Osteoblast (primary cell): ENCODE measurements around the gene MAN2A2. TPM values are rescaled to one million over a fixed set of nuclear protein-coding genes. Genes with fewer than 3 reads are reported as not detected.

Experiments used
- DNase-seq: peaks from one replicate; pipeline ENCODE4 v3.0.0; 2011; ENCODE audit warnings: low spot score, mixed read lengths; ENCODE audit not compliant: insufficient read length; ENCODE audit errors: missing footprints
- H2AFZ ChIP-seq: 2 replicates; pipeline ENCODE4 v1.6.0; 2011; ENCODE audit warnings: mild to moderate bottlenecking, low read length
- H3K27ac ChIP-seq: 2 replicates; pipeline ENCODE4 v1.5.1; 2011; ENCODE audit warnings: mild to moderate bottlenecking, low read depth, low read length, moderate library complexity
- H3K27me3 ChIP-seq: 2 replicates; pipeline ENCODE4 v1.6.0; 2012; ENCODE audit warnings: mild to moderate bottlenecking, control low read depth, inconsistent platforms, low read length, moderate library complexity; ENCODE audit not compliant: insufficient read depth
- H3K36me3 ChIP-seq: 2 replicates; pipeline ENCODE4 v1.5.1; 2011; ENCODE audit warnings: mild to moderate bottlenecking, low read length, control low read depth, moderate library complexity; ENCODE audit not compliant: insufficient read depth
- H3K4me1 ChIP-seq: 2 replicates; pipeline ENCODE4 v1.5.1; 2011; ENCODE audit warnings: mild to moderate bottlenecking, low read length, control low read depth, moderate library complexity; ENCODE audit not compliant: insufficient read depth
- H3K4me2 ChIP-seq: 2 replicates; pipeline ENCODE4 v1.6.0; 2011; ENCODE audit warnings: mild to moderate bottlenecking, low read length; ENCODE audit not compliant: insufficient read depth
- H3K4me3 ChIP-seq: fragments of 200-600 bp; sonication (generic); 3 replicates; pipeline ENCODE4 v1.5.1; 2012; ENCODE audit warnings: mild to moderate bottlenecking, low read length, inconsistent platforms; ENCODE audit not compliant: insufficient read depth
- H3K79me2 ChIP-seq: 2 replicates; pipeline ENCODE4 v1.6.0; 2012; ENCODE audit warnings: mild to moderate bottlenecking, low read length, control low read depth, inconsistent platforms; ENCODE audit not compliant: insufficient read depth
- H3K9me3 ChIP-seq: 2 replicates; pipeline ENCODE4 v1.5.1; 2011; ENCODE audit warnings: low read depth, low read length, control low read depth
- H4K20me1 ChIP-seq: 2 replicates; pipeline ENCODE4 v1.6.0; 2012; ENCODE audit warnings: mild to moderate bottlenecking, low read length, control low read depth; ENCODE audit not compliant: insufficient read depth
- total RNA-seq: library from RNA; depleted of rRNA; stranded (reverse); fragments of >200 nt; gene quantifications from 2 replicates; pipeline ENCODE4 v1.2.3, GENCODE V29; 2012
- TF ChIP-seq, protein P1 (sequence below): IDR thresholded peaks from 2 replicates; pipeline ENCODE4 v1.5.1; 2011; ENCODE audit warnings: mild to moderate bottlenecking, low read depth, low read length, moderate library complexity; ENCODE audit errors: extremely low read depth

MAN2A2 gene
- total RNA-seq, 1 donor = 15.2 TPM

DNA sequence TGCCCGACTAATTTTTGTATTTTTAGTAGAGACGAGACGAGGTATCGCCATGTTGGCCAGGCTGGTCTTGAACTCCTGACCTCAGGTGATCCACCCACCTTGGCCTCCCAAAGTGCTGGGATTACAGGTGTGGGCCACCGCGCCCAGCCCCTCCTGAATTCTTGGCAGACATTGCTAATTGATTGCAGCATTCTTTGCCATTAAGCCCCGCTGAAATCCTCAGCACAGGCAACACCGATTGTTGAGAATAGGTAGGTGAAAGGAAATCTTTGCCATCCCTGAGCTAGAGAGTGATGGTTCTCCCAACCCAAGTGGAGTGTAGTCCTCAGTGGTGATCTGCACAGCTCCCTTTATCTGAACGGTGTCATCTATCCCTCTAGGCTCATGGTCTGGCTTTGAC, 1.6 kb downstream of the MAN2A2 start:
- peak; percentile 78 for DNase-seq

GRCh38 chr15:90905306-90906180, 2.4 kb downstream of the MAN2A2 start:
- DNase-seq = peak; percentile 77
- Histone ChIP-seq H3K9me3 (no peaks in the 10 kb centered on the region), H3K36me3 (peaks cover 22% of the 10 kb centered on the region), H3K27ac (no peak overlapping the region), H3K4me1 (peaks cover 7% of the 10 kb centered on the region), H4K20me1 (peaks cover 3% of the 10 kb centered on the region), H2AFZ (no peak overlapping the region), H3K4me3 (no peak overlapping the region), H3K79me2 (no peaks in the 10 kb centered on the region), H3K4me2 (no peak overlapping the region), H3K27me3 (no peaks in the 10 kb centered on the region)
- TF ChIP-seq, protein P1, sequence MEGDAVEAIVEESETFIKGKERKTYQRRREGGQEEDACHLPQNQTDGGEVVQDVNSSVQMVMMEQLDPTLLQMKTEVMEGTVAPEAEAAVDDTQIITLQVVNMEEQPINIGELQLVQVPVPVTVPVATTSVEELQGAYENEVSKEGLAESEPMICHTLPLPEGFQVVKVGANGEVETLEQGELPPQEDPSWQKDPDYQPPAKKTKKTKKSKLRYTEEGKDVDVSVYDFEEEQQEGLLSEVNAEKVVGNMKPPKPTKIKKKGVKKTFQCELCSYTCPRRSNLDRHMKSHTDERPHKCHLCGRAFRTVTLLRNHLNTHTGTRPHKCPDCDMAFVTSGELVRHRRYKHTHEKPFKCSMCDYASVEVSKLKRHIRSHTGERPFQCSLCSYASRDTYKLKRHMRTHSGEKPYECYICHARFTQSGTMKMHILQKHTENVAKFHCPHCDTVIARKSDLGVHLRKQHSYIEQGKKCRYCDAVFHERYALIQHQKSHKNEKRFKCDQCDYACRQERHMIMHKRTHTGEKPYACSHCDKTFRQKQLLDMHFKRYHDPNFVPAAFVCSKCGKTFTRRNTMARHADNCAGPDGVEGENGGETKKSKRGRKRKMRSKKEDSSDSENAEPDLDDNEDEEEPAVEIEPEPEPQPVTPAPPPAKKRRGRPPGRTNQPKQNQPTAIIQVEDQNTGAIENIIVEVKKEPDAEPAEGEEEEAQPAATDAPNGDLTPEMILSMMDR = no peak

More for the DNA sequence above, 1.6 kb downstream of the MAN2A2 start:
- H3K79me2 ChIP-seq = no peaks in the 10 kb centered on the region
- H3K4me2 ChIP-seq = no peak overlapping the region
- H4K20me1 ChIP-seq = peaks cover 3% of the 10 kb centered on the region
- H3K4me1 ChIP-seq = peaks cover 7% of the 10 kb centered on the region
- TF ChIP-seq, protein P1 = no peak
- H3K9me3 ChIP-seq = no peaks in the 10 kb centered on the region
- H3K4me3 ChIP-seq = no peak overlapping the region
- H3K36me3 ChIP-seq = peaks cover 15% of the 10 kb centered on the region
- H3K27me3 ChIP-seq = no peaks in the 10 kb centered on the region
- no peak overlapping the region for H2AFZ ChIP-seq
- H3K27ac ChIP-seq = no peak overlapping the region

- Histone ChIP-seq H2AFZ (no peak overlapping the region), H3K27ac (no peak overlapping the region), H3K36me3 (peaks cover 26% of the 10 kb centered on the region), H3K9me3 (no peaks in the 10 kb centered on the region), H3K4me3 (no peak overlapping the region), H3K4me1 (peaks cover 7% of the 10 kb centered on the region), H4K20me1 (peaks cover 3% of the 10 kb centered on the region), H3K27me3 (no peaks in the 10 kb centered on the region), H3K4me2 (no peak overlapping the region), H3K79me2 (no peaks in the 10 kb centered on the region)
- TF ChIP-seq, protein P1 = no peak
- peak; percentile 78 for DNase-seq
Measured at GRCh38 chr15:90906181-90906849, 3.2 kb downstream of the MAN2A2 start.

GRCh38 chr15:90907051-90907660, 4.1 kb downstream of the MAN2A2 start:
- Histone ChIP-seq H4K20me1 (peaks cover 3% of the 10 kb centered on the region), H2AFZ (no peak overlapping the region), H3K9me3 (no peaks in the 10 kb centered on the region), H3K79me2 (no peaks in the 10 kb centered on the region), H3K4me3 (no peak overlapping the region), H3K27ac (no peak overlapping the region), H3K27me3 (no peaks in the 10 kb centered on the region), H3K4me1 (no peaks in the 10 kb centered on the region), H3K36me3 (peaks cover 33% of the 10 kb centered on the region), H3K4me2 (no peak overlapping the region)
- peak; percentile 62 for DNase-seq
- TF ChIP-seq, protein P1 = no peak
